Measurements from ENCODE around the gene FOXC2.

GRCh38 chr16:86524029-86524428 lies 42.6 kb upstream of the FOXC2 start:
- TF ChIP-seq CTCF (IDR thresholded peaks at IDR 0.05; ENCODE audit: borderline replicate concordance, extremely low read depth, low read length, poor library complexity, severe bottlenecking) (no peak), EZH2 (IDR thresholded peaks at IDR 0.05; ENCODE audit: borderline replicate concordance, low read depth, low read length, severe bottlenecking) (no peak)
